GM20431 (cell line): ENCODE data around the gene HSPA1B.
"Not testable (repeated sequence)": the region's sequence is repeated elsewhere in the genome, so short reads cannot be mapped to it uniquely, and the experiment has no call there.

Experiments
- in situ Hi-C: fragments of 300-500 bp; cut with MseI, MboI; formaldehyde crosslinking; loops from one replicate; pipeline ENCODE4 v1.15.0; 2020; ENCODE audit warnings: low sequenced_read_pairs; ENCODE audit not compliant: unreplicated experiment

The HSPA1B gene

DNA sequence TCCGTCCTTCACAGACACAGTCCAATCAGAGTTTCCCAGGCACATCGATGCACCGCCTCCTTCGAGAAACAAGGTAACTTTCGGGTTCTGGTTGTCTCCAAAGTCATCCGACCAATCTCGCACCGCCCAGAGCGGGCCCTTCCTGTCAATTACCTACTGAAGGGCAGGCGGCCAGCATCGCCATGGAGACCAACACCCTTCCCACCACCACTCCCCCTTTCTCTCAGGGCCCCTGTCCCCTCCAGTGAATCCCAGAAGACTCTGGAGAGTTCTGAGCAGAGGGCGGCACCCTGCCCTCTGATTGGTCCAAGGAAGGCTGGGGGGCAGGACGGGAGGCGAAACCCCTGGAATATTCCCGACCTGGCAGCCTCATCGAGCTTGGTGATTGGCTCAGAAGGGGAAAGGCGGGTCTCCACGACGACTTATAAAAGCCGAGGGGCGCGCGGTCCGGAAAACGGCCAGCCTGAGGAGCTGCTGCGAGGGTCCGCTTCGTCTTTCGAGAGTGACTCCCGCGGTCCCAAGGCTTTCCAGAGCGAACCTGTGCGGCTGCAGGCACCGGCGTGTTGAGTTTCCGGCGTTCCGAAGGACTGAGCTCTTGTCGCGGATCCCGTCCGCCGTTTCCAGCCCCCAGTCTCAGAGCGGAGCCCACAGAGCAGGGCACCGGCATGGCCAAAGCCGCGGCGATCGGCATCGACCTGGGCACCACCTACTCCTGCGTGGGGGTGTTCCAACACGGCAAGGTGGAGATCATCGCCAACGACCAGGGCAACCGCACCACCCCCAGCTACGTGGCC, at the start of gene HSPA1B:
HSPA1B (plus strand) TSS at position 453 of the 794 bp plus-strand sequence; CDS start at position 666, 213 bp downstream.
- in situ Hi-C loops = no loop called here

DNA sequence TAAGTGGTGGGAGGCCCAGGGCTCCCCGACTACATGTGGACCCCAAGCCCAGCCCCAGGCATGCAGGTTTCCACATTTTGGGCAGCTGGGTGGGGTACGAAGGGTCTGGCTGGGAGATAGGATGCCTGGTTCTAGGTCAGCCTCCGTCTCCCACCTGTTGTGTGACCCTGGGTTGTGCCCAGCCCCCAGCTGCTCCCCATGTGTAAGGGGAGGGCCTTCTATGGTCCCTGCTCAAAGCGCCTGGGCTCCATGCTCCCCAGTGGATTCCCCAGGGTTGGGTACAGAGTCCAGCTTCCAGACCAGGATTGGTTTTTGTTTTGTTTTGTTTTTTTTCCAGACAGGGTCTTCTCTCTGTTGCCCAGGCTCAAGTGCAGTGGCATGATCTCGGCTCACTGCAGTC, 49.3 kb upstream of the HSPA1B start:
- in situ Hi-C loops = no loop called here

DNA sequence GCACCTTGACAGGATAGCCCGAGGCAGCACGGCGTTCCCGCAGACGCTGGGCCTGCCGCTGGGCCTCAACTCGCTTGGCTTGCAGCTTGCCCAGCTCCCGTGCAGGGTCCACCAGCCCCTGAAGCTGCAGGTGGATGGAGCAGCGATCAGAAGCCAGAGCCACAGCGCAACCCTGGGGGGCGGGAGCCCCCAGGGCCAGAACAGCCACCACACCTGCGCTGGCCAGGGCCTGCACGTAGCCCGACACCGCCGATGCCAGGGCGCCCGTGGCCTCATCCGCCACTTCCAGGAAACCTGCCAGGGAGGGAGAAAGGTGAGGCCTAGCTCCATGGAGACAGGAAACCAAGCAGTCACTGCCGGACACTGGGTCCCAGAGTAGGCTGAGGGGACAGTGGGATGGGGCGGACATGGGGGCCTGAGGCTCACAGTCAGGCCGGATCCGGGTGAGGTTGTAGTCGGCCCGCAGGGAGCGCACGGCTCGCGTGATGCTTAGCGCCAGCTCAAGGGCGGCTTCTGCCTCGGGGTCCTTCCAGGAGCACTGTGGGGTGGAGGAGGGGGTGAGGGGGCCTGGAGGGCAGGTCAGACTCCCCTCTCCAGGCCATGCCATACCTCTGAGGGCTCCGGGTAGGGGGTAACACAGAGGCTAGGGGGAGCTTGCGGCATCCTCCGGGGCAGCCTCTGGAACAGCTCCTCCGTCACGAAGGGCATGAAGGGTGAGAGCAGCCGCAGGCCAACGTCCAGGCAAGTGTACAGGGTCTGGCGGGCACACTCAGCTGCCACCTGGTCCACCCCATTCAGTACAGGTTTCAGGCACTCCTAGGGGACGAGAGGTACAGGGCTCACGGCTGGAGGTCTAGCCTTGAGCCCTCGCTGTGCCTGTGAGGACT, 48.3 kb upstream of the HSPA1B start:
- in situ Hi-C loops = no loop called here

DNA sequence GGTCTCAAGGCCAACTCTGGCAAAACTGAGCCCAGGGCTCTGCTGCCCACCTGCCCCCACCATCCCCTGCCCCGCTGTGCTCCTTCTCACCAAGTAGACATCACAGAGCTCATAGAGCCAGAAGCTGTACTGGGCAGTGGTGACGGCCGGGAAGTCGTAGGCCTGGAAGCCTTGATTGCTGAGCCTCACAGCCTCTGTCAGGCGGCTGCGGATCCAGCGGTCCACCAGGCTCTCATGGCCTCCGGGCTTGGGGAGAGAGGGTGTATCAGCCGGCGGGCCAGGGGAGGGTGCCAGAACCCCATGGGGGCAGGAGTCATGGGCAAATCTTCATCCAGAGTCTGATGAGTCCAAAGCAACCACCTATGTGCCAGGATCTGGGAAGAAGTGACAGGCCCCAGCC, 47.6 kb upstream of the HSPA1B start:
- in situ Hi-C loops = no loop called here

DNA sequence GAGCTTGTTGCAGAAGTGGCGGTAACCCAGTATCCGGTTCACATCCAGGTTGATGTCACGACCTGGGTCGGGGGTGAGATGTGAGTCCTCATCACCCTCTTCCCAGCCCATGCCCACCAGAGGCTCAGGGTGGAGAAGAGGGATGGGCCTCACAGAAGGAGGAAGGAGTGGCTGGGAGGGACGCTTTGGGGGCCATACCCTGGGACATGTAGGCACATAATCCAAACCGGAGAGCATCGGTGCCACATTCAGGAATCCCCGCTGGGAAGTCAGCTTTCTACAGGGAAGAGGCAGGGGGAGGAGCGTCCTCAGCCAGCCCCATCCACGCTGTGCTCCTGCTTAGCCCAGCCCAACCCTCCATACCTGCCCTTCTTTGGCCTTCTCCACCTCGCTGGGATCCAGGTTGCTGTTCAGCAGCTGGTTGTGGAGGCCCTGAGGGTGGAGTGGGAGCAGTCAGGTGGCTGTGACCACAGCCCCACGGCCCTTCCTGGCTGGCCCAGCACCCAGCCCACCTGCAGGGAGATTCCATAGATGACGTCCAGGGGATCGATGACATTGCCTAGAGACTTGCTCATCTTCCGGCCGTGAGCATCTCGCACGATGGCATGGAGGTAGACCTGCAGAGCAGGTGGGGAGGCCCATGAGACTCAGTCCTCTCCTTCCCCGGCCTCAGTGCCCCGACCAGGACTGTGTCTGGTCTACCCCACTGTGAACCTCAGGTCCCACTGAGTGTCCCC, 46.9 kb upstream of the HSPA1B start:
- in situ Hi-C loops = no loop called here

DNA sequence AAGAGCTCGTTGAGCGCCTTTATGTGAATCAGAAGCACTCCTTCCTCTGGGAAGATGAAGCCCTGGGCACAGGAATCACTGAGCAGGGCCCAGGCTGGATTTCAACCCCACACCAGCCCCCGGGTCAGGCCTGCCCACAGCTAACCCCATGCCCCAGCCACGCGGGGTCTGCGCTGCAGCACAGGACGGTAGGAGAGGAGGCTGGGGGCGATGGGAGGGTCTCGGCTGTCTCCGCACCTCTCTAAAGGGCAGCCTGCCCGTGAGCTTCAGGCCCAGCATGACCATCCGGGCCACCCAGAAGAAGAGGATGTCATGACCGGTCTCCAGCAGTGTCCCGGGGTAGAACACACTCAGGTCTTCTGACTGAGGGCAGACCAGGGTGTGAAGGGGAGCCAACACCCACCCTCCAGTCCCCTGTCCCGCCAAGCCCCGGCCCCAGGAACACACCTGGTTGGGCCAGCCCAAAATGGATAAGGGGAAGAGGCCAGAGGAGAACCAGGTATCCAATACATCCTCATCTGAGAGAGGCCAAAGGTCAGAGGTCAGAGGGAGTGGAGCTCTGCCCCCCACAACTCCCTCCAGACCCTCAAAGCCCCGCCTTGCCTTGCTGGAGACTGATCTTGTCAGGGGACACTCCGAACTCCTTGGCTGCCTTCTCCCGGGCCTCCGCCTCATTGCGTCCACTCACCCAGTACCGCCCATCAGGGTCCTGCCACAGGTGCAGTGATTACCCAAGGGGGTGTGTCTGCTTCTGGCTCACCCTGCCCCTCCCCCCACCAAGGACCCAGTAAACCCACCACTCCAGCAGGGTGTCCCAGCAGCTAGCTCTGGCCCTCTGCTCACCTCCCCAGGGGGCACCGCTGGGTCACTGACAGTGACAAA, 46.1 kb upstream of the HSPA1B start:
- in situ Hi-C loops = no loop called here

DNA sequence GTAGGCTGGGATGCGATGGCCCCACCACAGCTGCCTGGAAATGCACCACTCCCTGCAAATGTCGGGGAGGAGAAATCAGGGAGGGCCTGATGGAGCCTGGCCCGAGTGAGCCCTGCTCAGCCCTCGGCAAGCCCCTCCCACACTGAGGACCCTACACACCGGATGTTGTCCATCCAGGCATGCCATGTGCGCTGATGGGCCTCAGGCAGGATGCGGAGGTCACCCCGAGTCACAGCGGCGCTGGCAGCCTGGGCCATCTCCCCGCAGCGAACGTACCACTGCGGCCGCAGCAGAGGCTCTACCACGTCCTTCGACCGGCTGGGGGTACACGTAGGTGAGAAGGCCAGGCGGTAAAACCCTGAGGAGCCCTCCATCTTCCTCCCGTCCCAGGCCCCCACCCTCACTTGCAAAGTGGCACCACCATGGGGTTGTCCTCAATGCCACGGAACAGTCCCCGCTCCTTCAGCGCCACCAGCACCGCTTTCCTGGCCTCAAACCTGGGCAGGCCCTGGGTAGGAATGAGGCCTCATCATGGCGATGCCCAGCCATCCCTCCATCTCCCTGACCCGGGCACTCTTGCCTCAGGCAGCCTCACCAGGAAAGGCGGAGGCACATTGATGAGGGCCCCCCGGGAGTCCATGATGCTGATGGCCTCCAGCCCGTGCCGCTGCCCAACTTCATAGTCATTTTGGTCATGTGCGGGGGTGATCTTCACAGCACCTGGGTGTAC, 45.2 kb upstream of the HSPA1B start:
- in situ Hi-C loops = no loop called here

DNA sequence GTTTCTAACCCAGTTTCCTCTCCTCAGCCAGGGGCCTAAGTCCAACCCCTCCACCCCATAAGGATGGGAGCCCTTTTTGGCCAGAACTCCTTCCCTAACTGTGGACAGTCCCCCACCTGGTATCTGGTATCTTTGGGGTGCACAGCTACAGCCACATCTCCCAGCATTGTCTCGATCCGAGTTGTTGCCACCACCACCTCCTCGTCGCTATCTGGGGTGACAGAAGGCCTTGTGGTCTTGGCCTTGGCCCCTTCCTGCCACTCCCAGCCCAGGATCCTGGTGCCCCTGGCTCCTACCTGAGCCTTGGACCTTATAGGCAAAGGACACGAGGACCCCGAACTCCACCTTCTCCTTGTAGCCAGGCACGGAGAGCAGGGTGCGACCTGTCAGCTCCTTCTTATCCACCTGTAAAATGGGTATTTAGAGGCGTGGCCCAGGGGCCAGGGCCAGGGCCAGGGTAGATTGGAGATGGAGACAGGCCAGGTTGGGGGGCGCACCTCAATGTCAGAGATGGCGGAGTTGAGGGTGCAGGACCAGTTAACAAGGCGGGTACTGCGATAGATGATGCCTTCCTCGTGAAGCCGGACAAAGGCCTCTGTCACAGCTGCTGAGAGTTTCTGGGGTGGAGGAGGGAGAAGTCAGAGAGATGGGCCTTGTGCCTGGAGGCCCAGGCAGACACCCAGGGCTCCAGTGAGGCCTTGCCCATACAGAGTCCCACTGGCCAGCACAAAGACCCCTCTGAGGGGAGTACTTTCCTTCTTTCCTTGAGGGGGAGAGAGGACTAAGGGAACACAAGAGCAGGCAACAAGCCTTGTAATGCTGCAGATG, 43.2 kb upstream of the HSPA1B start:
- in situ Hi-C loops = no loop called here

DNA sequence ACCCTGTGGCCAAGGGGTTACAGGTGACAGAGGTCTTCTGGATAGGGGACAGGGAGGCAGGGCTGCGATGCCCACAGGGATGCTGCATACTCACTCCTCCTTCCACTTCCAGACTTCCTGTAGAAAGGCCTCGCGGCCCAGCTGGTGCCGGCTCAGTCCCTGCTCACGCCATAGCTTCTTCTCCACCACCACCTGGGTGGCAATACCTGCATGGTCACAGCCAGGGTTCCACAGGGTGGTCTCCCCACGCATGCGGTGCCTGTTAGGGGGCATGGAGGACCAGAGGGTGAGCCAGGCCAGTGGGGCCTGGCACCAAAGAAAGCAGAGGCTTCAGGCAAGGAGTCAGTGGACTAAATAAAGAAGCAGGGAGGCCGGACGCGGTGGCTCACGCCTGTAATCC, 42.1 kb upstream of the HSPA1B start:
- in situ Hi-C loops = no loop called here

DNA sequence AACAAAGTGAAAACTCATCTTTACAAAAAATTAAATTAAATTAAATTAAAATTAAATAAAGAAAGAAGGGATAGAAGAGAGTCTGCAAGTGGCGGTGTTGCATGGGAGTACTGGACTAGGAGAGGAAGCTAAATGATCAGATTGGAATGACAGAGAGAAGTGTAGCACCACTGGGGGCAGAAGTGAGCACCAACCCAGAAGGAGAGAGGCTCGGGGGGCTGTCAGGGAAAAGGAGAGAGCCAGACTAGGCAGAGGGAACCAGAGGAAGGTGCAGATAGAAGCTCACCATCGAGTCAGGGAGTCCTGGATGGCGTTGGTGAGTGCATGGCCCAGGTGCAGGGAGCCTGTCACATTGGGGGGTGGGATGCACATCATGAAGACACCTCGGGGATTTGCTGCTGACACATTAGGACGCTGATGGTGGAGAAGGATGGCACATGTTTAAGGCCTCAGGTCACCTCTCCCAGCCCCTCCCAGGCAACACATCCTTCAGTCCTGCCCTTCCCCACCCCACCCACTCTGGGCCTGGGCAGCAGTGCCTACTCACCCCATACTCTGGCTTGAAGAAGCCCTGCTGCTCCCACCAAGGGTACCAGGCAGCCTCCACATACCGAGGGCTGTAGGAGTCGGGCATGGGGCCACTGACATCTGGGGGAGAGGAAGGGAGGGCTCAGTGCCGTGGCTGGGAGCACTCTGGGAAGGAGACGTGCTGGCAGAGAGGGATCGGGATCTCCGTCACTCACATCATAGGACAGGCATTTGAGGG, 36.0 kb upstream of the HSPA1B start:
- in situ Hi-C loops = no loop called here

DNA sequence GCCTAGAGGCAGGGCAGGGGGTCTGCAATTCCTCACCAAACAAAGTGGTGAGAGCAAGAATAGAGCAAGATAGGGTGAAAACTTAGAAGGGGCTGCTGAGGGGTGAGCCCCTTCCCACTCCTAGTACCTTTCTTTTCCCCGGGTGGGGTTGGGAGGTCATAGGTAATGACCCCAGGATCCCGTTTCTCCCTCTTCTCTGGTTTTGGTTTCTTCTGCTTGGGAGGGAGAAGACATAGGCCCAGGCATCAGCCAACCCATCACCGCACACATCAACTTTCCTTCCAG, 35.5 kb upstream of the HSPA1B start:
- in situ Hi-C loops = no loop called here

DNA sequence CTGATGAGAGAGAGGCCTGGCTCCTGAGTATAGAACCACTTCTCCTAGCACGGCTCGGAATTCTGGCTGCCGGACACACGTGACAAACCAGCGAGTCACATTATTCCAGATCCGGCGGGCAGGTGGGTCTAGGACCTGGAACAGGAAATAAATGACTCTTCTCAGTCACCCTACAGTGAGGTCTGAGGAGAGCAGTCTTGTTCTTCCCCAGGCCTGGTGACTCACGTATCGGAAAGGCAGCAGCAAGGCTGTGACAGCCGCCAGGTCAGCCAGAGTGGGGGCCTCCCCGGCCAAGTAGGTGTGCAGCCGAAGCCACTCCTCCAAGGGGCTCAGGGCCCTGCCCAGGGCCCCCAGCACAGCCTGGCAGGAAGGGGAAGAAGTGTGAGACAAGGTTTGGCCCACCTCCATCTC, 34.8 kb upstream of the HSPA1B start:
- in situ Hi-C loops = no loop called here

DNA sequence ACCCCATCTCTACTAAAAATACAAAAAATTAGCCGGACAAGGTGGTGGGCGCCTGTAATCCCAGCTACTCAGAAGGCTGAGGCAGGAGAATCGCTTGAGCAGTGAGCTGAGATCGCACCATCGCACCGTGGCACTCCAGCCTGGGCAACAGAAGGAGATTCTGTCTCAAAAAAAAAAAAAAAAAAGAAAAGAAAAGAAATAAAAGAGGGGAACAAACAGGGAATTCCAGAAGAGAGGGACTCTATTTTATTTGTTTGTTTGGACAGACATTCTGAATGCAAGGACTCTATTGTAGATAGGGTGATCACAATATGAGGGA, 33.7 kb upstream of the HSPA1B start:
- in situ Hi-C loops = not testable (repeated sequence)

DNA sequence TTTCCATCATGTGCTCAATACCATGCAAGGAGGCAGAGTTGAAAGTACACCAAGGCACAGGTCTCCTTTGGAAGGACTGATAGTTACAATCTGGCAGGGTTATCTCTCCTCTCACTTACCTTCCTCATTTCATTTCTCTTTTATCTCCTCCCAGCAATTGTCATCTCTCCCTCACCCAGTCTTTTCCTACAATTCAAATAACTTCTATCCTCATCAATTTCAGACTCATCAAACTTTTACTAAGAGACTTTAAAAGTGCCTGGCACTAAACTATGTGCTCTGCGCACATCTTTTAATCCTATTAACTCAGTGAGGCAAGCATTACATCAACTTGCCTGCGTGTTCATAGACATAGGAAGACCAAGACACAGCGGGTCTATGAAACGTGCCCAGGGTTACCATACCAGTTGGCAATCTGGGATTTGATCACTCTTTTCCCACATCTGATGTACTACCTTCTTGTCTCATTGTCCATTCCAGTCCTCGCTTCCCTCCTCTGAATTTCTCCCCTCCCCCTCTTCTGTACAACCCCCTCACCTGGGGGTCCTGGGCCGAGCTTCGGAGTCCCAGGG, 33.2 kb upstream of the HSPA1B start:
- in situ Hi-C loops = no loop called here

DNA sequence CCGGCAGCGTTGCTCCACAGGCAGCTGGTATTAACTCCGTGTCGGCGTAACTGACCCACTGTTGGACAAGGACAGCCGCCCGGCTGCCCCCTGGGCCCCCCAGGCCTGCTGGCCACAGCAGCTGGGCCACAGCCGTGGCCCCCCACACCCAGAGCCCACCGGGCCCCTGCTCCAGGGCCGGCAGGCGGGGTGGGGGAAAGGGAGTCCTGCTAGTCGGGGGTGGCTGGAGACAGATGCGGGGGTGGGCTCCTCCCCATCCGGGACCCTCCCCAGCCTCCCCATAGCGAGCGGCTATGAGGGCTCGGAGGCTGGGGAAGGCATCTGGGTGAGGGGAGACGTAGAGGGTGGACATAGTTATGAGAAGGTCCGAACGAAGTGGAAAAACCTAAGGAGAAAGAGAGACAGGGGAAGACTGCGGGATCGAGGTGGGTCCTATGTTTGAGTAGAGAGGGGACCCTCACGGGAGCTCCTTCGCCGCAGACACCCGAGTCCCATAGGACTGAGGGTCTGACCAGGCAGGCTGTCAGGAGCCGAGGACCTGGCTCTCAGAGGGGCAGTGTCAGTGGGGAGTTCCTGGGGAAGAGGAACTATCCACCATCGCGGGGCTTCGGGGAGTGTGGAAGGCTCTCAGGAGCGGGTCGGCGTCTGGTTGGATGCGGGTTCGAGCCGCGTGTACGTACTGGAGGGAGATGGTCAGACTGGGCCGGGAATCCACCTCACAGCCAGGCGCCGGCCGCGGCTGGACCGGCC, 32.5 kb upstream of the HSPA1B start:
- in situ Hi-C loops = no loop called here

DNA sequence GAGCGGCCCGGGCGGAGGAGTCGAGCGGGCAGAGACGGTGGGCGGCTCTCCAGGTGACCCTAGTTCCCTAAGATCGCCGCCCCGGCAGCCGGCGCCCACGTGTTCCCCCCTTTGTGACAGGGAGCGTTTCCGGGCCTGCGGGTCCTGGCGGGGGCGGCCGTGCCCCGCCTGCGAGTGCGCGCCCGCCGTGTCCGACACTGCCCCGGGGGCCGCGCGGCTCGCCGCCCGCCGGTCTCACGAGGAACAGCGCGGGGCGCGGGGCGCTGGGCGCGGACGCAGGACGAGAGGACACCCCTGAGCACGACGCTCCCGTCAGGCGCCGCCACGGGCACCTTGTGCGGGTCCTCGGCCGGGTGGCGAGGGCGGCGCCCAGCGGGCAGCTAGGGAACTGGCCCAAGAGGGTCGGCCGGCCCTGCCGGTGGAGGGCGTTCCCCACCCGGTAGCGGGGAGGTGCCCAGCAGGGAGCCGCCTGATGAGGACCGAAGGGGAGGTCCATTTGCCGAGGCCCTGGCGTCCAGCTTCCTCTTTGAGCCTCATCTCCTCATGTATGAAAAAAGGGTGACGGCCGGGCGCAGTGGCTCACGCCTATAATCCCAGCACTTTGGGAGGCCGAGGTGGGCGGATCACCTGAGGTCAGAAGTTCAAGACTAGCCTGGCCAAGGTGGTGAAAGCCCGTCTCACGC, 31.8 kb upstream of the HSPA1B start, which contains the start of gene VARS1:
VARS1 (minus strand) TSS at position 137 of the 683 bp plus-strand sequence. CDS start 535 bp downstream, outside the sequence.
- in situ Hi-C loops = no loop called here
